ENCODE data around the gene SNTB2.
"Not testable (repeated sequence)": the region's sequence is repeated elsewhere in the genome, so short reads cannot be mapped to it uniquely, and the experiment has no call there.

The SNTB2 gene

DNA sequence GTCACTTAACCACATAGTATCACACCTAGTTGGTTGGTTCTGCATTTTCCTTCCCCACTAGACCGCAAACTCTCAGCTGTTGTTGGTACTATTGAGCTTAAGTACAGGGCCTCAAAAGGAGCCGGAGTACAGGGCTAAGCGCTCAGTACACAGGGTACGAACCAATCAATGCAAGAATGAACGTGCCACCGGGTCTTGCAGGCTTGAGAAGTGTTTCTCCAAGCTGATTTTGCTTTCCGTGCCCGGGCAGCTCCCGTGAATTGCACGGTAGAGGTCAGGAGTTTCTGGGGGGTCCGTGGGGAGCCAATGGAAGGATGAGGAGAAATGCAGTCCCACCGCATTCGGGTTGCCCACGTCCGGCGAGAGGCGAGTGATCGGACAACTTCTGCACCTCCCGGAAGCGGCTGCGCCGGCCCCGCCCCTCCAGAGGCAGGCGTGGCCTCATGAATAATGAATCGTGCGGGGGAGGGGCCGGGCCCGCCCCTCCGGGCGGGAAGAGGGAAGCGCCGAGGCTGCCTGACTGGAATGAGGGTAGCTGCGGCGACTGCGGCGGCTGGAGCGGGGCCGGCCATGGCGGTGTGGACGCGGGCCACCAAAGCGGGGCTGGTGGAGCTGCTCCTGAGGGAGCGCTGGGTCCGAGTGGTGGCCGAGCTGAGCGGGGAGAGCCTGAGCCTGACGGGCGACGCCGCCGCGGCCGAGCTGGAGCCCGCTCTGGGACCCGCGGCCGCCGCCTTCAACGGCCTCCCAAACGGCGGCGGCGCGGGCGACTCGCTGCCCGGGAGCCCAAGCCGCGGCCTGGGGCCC lies at the start of gene SNTB2:
SNTB2 (plus strand) TSS at position 523 of the 804 bp plus-strand sequence; CDS start at position 526, 3 bp downstream.
- DNase-seq (ENCODE audit: low read depth in 2 of 2): peak; percentile 69 to 79

DNA sequence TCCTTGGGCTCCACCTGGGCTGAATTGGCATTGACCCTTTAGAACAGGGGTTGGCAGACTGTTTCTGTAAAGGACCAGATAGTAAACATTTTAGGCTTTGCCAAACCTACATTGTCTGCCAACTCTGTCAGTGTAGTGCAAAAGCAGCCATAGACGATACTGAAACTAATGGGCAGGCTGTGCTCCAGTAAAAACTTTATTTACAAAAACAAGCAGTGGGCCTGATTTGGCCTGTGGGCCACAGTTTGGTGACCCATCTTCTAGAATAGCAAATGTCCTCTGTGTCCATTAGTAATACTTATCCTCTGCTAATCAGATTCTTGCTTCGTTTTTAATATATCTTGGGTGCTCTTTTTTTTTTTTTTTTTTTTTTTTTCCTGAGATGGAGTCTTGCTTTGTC lies 48.4 kb upstream of the SNTB2 start:
- no peak for DNase-seq (ENCODE audit: low read depth in 2 of 2)

DNA sequence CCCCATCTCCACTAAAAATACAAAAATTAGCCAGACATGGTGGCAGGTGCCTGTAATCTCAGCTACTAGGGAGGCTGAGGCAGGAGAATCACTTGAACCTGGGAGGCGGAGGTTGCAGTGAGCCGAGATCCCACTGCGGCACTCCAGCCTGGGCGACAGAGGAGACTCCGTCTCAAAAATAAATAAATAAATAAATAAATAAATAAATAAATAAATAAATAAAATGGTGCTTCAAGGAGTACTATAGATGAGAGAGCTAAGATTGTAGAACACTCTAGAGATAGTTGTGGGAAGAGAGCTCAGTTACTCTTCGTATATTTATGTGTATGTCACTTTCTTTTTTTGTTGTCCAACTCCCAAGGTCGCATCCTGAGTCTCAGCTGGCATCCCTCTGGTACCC lies 47.5 kb upstream of the SNTB2 start:
- not testable (repeated sequence) for DNase-seq (ENCODE audit: low read depth in 2 of 2)

DNA sequence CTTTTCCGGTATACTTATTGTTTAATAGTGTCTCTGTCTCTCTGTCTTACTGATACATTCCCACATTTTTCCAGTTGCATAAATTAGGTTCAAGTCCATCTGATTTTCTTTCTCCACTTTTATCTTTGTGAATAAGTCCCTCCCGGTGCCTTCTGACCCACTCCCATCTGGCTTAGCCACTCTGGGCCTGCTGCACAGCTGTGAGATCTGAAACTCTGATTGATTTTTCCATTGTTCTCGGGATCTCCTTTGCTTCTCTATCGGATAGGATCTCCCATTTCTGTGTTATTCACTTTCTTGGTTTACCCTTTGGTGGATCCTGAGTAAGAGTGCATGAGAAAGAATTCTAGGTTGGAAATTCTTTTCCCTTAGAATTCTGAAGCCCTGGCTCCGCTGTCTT lies 46.0 kb upstream of the SNTB2 start:
- DNase-seq (ENCODE audit: low read depth in 2 of 2): no peak

DNA sequence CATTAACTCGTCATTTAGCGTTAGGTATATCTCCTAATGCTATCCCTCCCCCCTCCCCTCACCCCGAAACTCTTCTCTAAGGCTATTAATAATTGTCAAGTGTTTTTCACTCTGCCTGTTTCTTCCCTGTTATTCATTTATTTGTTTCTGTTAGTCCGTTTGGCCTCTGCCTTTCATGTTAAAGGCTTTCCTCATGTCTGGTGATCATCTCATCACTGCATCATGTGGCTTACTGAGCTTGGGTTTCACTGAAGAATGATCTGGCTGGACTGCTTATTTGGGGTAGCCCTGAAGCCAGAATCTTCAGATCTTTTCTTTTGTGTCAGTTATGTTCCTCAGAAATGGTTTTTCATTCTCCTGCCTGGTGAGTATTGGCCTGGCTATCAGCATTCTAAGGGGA lies 45.0 kb upstream of the SNTB2 start:
- no peak for DNase-seq (ENCODE audit: low read depth in 2 of 2)

DNA sequence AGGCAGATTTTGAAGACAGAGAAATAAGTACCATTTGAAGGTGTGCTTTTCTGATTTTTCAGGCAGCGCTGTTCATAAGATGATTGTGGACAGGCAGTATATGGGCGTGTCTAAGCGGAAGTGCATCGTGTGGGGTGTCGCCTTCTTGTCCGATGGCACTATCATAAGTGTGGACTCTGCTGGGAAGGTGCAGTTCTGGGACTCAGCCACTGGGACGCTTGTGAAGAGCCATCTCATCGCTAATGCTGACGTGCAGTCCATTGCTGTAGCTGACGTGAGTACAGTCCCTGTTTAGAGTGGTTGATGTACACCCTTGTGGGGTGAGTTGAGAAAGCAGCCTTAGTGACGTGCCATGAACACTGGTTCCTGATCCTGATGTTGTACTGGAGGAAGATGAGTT lies 43.8 kb upstream of the SNTB2 start:
- DNase-seq (ENCODE audit: low read depth in 2 of 2): no peak

DNA sequence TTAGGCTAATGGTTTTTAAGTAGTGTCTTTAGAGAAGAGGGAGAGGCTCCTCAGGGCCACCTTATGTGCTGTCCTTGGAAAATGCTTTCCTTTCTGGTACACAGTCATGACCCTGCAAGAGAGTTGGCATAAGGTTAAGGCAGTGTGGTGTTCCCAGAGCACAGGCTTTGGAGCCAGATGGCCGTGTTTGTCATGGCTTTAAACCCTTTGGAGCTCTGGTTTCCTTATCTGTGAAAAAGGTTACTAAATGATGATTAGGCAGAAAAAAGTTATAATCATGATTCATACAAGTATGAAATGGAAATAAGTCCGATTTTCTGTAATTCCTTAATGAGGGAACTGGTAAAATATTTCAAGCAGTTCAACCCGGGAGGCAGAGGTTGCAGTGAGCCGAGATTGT lies 41.3 kb upstream of the SNTB2 start:
- DNase-seq (ENCODE audit: low read depth in 2 of 2): no peak

DNA sequence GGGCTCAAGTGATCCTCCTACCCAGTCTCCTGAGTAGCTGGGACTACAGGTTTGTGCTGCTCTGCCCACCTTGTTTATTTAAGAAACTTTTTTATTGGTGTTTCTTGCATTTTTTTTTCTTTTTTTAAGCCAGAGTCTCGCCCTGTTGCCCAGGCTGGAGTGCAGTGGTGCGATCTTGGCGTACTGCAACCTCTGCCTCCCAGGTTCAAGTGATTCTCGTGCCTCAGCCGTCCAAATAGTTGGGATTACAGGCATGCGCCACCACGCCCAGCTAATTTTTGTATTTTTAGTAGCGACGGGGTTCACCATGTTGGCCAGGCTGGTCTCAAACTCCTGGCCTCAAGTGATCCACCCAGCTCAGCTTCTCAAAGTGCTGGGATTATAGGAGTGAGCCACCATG lies 37.3 kb upstream of the SNTB2 start:
- not testable (repeated sequence) for DNase-seq (ENCODE audit: low read depth in 2 of 2)

DNA sequence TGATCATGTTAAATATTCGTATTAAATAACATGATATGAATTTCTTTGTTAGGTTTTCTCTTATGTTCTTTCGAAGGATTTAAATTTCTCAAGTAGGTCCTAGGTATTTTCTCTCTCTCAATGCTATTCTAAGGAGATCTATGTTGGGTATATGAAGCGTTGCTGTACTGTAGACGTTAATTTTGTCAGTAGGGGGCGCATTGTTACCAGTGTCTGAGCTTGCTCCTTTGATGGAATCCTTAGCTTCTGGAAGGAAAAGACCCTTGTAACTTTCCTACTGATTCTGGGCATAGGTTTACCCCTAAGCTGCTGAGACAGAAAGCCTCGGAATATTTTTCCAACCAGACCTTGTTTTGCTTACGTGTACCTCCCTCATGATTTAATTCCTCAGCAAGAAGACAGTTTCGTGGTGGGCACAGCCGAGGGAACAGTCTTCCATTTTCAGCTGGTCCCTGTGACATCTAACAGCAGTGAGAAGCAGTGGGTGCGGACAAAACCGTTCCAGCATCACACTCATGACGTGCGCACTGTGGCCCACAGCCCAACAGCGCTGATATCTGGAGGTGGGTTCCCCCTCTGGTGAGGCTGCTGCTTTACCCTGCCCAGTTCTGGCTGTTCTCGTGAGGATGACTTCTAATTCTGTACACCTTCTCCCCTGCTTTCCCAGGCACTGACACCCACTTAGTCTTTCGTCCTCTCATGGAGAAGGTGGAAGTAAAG lies 36.7 kb upstream of the SNTB2 start:
- DNase-seq (ENCODE audit: low read depth in 2 of 2): peak in 1 of 2 donors; percentile 42

DNA sequence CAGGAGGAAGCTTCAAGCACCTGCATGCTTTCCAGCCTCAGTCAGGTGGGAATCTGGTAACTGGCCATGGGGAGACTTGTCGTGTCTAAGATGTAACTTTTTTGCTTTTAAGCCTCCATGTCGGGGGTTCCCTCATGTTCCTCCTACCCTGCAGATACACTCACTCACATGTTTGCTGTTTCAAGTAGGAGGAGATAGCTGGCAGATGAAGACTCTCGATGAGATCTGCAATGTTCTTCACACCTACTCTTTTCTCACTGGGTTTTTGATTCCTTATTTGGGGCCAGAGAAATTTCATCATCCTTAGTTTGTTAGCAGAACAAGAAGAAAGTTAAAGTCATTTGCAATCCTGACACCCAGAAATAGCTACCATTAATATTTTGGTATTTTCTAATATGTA lies 29.8 kb upstream of the SNTB2 start:
- DNase-seq (ENCODE audit: low read depth in 2 of 2): no peak

DNA sequence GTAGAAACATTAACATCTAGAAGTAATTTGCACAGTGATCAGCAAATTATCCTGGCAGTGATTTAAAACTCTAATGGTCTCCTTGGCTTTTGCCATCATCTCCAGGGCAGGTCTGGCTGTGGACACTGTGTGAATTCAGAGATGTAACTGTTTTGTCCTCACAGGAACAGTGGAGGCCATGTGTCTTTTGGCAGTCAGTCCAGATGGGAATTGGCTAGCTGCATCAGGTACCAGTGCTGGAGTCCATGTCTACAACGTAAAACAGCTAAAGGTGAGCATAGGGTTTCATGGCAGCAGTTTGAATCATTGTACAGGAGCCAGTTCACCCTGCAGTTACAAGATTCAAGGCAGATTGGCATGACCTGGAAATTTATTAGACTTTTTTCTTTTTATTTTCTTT lies 26.8 kb upstream of the SNTB2 start:
- no peak for DNase-seq (ENCODE audit: low read depth in 2 of 2)

DNA sequence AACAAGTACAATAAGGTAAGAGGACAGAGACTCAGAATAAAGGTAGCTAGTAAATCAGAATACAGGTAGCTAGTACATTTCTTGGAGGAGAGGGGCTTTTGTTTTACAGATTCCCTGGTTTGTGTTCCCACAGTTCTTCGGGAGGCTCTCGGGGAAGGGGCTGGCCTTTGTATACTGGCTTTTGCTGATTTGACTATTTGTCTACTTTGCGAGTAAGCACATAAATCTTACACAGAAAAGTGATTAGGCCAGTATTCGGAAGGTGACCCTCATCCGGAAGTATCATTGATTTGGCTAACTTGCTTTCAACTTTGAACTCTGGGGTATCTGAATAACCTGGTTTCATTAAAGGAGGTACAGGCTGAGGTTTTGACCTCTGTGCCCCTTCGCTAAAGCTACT lies 21.4 kb upstream of the SNTB2 start:
- DNase-seq (ENCODE audit: low read depth in 2 of 2): no peak

DNA sequence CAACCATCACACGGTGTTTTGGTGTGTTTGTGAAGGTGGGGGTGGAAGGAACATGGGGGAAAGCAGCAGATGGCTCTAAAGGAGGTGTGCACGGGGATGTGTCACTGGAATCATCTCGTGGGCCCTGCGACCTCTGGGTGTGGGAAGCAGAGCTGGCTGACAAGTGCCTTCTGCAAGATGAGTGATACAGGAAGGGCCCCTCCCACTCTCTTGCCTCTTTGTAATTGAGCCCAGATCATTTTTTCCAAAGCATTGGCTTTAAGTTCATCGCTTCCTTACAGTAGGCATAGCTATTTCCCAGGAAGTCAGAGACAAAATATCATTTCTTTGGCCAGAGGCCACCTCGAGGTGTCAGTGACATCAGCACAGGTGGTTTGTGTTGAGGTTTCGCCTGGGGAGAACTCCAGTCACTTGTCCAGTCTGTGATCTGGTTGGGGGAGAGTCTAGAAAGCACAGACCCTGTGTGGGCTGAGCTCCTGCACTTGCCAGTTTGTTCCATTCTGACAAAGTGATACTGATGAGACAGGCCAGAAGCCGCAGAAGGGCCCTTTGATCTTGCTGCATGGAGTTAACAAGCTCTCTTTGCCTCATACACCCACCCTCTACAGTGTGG lies 20.6 kb upstream of the SNTB2 start:
- peak; percentile 56 to 70 for DNase-seq (ENCODE audit: low read depth in 2 of 2)

DNA sequence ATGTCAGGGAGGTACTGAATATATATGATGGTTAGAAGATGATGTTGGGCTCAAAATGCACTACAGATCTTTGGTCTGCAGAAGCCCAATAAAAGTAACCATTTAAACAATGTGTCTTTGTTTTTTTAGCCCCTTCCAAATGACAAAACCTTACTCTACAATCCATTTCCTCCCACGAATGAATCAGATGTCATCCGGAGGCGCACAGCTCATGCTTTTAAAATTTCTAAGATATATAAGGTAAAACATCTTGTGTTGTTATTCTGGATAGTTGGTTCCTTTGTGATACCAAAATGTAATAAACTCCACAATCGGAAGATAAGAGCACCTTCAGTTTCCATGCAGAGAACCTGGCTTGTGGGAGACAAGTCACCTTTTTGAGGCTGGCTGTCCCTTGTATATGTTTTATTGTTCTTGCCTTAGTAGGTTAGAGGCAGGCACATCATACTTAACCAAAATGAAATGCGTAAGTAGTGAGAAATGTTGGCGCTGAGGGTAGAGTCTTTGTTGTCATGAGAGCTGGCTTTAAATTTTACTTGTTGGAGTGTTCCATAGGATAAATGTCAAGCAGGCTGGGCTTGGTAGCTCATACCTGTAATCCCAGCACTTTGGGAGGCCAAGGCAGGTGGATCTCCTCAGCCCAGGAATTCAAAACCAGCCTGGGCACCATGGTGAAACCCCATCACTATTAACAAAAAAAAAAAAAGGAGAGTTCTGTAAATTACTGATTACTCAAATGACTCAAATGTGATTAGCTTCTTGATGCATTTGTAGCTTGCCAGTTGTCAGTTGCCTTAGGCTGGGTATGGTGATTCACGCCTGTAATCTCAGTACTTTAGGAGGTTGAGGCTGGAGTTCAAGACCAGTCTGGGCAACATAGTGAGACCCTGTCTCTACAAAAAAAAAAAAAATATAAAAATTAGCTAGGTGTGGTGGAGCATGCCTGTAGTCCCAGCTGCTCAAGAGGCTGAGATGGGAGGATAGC lies 19.7 kb upstream of the SNTB2 start:
- DNase-seq (ENCODE audit: low read depth in 2 of 2): no peak

DNA sequence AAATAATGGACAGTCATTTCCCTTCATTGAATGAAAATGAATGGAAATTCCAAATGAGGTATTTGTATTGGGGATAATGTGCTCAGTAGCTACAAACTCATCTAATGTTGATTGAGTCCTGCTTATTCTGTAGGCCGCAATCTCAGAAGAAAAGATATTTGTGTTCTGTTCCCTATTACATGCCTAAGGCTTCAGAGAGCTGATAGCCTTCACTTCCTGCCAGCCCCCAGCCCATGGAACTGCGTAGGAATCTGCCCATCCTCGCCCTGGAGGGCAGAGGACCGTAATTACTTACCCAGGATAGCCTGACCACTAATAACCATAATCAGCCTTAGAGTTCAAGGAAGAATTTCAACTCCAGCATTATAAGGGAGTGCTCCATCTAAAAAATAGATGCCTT lies 17.9 kb upstream of the SNTB2 start:
- no peak for DNase-seq (ENCODE audit: low read depth in 2 of 2)

DNA sequence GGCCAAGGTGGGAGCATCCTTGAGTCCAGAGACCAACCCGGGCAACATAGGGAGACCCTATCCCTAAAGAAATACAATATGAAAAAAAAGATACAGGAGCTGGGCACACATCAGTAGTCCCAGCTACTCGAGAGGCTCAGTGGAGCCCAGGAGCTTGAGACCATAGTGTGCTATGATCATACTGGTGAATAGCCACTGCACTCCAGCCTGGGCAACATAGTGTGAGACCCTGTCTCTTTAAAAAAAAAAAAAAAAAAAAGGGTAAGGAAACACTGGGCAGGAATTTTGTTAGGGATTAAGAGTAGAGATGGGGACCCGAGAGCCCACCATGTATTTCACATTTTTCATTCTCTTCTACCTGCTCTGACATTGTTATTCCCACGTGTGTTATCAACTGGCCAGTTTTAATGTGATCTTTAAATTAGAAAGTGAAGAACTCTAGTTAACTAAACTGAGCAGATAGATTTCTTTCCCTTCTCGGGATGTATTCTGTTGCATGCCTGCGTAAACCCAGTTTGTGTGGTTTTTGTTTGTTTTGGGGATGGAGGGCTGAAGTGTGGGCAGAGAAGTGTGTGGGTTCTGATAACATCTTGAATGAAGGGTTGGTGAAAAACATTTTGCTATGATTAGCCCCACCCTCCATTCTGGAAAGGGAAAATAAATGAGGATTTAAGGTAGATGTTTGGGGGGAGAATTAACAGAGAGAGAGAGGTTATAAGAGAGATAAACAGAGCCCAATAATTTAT lies 17.2 kb upstream of the SNTB2 start:
- no peak for DNase-seq (ENCODE audit: low read depth in 2 of 2)

DNA sequence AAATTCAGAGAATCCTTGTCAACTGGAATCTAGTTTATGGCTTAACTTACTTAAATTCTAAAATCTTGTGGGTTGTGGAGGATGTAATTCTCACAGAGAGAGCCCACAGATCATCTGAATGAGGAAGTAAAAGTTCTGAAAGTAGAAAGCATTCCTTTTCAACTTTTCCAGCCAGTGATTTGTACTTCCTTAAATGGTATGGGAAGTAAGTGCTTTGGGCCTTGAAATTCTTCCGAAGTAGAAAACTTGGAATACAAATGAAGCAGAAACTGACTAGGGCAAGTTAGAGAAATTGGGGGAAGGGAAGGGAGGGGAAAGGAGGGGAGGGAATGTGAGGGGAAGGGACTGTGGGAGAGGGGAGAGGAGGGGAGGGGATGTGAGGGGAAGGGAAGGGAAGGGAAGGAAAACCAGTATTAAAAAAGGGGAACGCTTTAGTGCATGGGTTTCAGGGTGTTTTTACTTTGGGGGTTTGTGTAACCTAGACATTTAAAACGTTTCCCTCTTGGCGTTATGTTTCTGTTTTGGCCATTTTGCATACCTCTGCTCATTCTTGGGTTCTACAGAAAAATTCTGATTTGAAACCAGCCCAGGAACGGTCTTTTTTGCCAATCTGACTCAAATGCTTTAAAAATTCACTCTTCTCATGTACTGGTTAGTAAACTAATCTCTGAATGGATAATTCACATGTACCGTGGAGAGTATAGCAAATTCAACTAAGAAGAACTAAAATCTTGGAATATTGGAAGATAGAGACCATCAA lies 15.5 kb upstream of the SNTB2 start:
- no peak for DNase-seq (ENCODE audit: low read depth in 2 of 2)

DNA sequence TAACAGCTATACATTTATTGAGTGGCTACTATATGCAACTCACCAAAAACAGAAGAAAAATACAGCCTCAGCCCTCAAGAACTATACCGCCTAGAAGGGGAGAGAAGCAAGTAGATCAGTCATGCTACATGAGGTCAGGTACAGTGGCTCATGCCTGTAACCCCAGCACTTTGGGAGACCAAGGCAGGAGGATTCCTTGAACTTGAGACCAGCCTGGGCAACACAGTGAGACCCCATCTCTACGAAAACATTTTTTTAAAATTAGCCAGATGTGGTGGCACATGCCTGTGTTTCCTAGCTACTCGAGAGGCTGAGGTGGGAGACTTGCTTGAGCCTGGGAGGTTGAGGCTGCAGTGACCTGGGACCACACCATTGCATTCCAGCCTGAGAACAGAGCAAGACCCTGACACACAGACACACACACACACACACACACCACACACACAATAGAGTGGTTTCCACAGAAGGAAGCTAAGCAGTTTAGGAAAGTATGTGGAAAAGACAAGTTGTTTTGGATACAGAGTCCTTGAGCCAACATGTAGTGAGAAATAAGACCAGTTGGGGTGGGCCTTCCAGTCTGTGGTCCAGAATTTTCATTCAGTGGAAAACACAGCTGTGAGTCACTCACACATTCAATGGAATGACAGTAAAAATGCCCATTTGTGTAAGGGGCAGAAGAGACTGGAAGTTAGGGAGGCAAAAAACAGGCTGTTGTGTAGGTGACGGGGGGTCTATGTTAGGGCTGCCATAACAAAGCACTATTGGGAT lies 10.7 kb upstream of the SNTB2 start:
- DNase-seq (ENCODE audit: low read depth in 2 of 2): no peak

DNA sequence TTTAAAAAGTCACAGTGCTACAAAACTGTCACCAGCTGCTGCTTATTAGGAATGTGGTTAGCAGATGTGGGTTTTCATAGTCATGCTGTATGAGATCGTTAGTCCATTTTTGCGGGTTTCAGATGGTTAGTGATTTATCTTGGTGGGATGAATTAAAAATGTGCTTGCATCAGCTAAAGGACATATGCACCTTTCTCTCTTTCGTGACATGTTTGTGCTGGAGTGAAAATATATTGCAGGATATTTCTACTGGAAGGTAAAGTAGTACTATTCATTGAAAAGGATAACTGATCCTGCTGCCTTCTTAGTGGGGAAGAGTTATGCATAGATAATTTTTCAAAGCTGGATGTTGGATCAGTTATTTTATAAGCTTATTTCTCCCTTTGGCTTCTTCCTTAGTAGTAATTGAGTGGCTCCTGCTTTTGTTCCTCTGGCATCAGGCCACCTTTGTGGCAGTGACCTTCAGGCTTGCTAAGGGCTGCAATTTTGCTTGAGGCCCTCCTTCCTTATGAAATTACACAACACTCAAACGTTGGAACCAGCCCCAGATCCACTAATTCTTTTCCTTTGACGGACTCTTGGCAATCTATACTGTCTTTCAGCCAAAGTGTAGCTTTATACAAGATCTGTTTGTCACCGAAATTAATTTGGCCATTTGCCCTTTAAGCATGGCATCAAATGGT lies 7.5 kb upstream of the SNTB2 start:
- no peak for DNase-seq (ENCODE audit: low read depth in 2 of 2)

Measured in stimulated activated CD4-positive, alpha-beta T cell treated with anti-CD3 and anti-CD28 coated beads, Interleukin-1b, Interleukin-23, amount 100 ng/mL, for 4 hours (primary cell).